Cardiac septum (tissue), 1 donor: ENCODE measurements around the gene COBL. TPM values are rescaled to one million over a fixed set of nuclear protein-coding genes. Genes with fewer than 3 reads are reported as not detected.

Source experiments
- DNase-seq: peaks from one replicate; pipeline ENCODE4 v3.0.0-alpha.2; 2020; ENCODE audit warnings: low spot score
- intact Hi-C: fragments of 100-400 bp; cut with DNase I; formaldehyde crosslinking; loops from one replicate; pipeline ENCODE4 v1.14.0; 2022
- total RNA-seq: library from RNA; stranded (reverse); fragmentation: NEBNext Ultra II Directional; extraction: Animal tissue kit (Norgen Biotek cat#: 25700); gene quantifications from one replicate; pipeline ENCODE4 v1.2.1, GENCODE V29; 2021
- donor health status: DM: no; HTN: no; CAD: no.

Gene COBL
- total RNA-seq, 1 donor from 2014 or later, result 109 TPM

GRCh38 chr7:51175992-51176388, 140.6 kb downstream of the COBL start:
- DNase-seq, result no peak
- intact Hi-C loops, result no loop called here

- no peak for DNase-seq
- intact Hi-C loops, result no loop called here
Observed at GRCh38 chr7:51175316-51175991, 141.2 kb downstream of the COBL start.

GRCh38 chr7:51165337-51165736, 151.3 kb downstream of the COBL start:
- no peak for DNase-seq
- intact Hi-C loops, result no loop called here

GRCh38 chr7:51162724-51163329, 153.8 kb downstream of the COBL start:
- DNase-seq, result no peak
- intact Hi-C loops, result loop anchor here (2.0 to 5.0 kb wide), 2 partner anchors 204 to 696 kb away; no protein-coding TSS in a partner anchor

- intact Hi-C loops, result loop anchor here (2.0 to 5.0 kb wide), 2 partner anchors 205 to 695 kb away; no protein-coding TSS in a partner anchor
- DNase-seq, result no peak
Observed at GRCh38 chr7:51161937-51162336, 154.7 kb downstream of the COBL start.

GRCh38 chr7:51160990-51161615, 155.5 kb downstream of the COBL start:
- intact Hi-C loops, result loop anchor here (5.0 kb wide), 1 partner anchor 694 kb away; no protein-coding TSS in a partner anchor
- no peak for DNase-seq

GRCh38 chr7:51160411-51160810, 156.2 kb downstream of the COBL start:
- no peak for DNase-seq
- intact Hi-C loops, result loop anchor here (5.0 kb wide), 1 partner anchor 693 kb away; no protein-coding TSS in a partner anchor

- intact Hi-C loops, result no loop called here
Observed at GRCh38 chr7:51158742-51159445, 157.7 kb downstream of the COBL start.

GRCh38 chr7:51158211-51158610, 158.4 kb downstream of the COBL start:
- DNase-seq, result no peak
- intact Hi-C loops, result no loop called here

More at GRCh38 chr7:51158742-51159445, 157.7 kb downstream of the COBL start:
- no peak for DNase-seq

GRCh38 chr7:51154201-51154600, 162.4 kb downstream of the COBL start:
- intact Hi-C loops, result no loop called here
- DNase-seq, result no peak

- intact Hi-C loops, result no loop called here
- no peak for DNase-seq
Observed at GRCh38 chr7:51152706-51153200, 163.9 kb downstream of the COBL start.

- no peak for DNase-seq
- intact Hi-C loops, result no loop called here
Observed at GRCh38 chr7:51151455-51151854, 165.2 kb downstream of the COBL start.

GRCh38 chr7:51150193-51150592, 166.4 kb downstream of the COBL start:
- intact Hi-C loops, result no loop called here
- no peak for DNase-seq

- intact Hi-C loops, result loop anchor here (10.0 kb wide), 1 partner anchor 523 kb away; no protein-coding TSS in a partner anchor
- DNase-seq, result no peak
Observed at GRCh38 chr7:51148216-51148615, 168.4 kb downstream of the COBL start.

- no peak for DNase-seq
- intact Hi-C loops, result loop anchor here (10.0 kb wide), 1 partner anchor 522 kb away; no protein-coding TSS in a partner anchor
Observed at GRCh38 chr7:51146816-51147586, 169.6 kb downstream of the COBL start.

GRCh38 chr7:51144178-51144577, 172.4 kb downstream of the COBL start:
- DNase-seq, result no peak
- intact Hi-C loops, result loop anchor here (5.0 to 10.0 kb wide), 3 partner anchors 77 to 677 kb away; no protein-coding TSS in a partner anchor

- DNase-seq, result no peak
- intact Hi-C loops, result loop anchor here (2.0 to 10.0 kb wide), 4 partner anchors 20 to 676 kb away; no protein-coding TSS in a partner anchor
Observed at GRCh38 chr7:51142741-51143385, 173.7 kb downstream of the COBL start.

GRCh38 chr7:51141451-51142003, 175.1 kb downstream of the COBL start:
- intact Hi-C loops, result loop anchor here (2.0 to 10.0 kb wide), 5 partner anchors 19 to 674 kb away; no protein-coding TSS in a partner anchor
- no peak for DNase-seq
